GM18508 (cell line): Measurements from ENCODE around the gene FRYL.
"Not testable (repeated sequence)": the region's sequence is repeated elsewhere in the genome, so short reads cannot be mapped to it uniquely, and the experiment has no call there.

Experiments used
- ATAC-seq: cut with Tn5 transposase; IDR thresholded peaks from one replicate; pipeline ENCODE4 v1.9.1; 2021; ENCODE audit warnings: moderate number of reproducible peaks; ENCODE audit not compliant: insufficient read depth, unreplicated experiment

The FRYL gene

GRCh38 chr4:48705609-48706008 is 74.5 kb downstream of the FRYL start:
- ATAC-seq, result no peak

GRCh38 chr4:48704091-48704802 is 75.8 kb downstream of the FRYL start:
- ATAC-seq, result no peak

GRCh38 chr4:48699475-48699874 is 80.6 kb downstream of the FRYL start:
- no peak for ATAC-seq

GRCh38 chr4:48698029-48698971 is 81.8 kb downstream of the FRYL start:
- no peak for ATAC-seq

- ATAC-seq, result not testable (repeated sequence)
These were observed 82.6 kb downstream of the FRYL start for GRCh38 chr4:48697516-48697915.

GRCh38 chr4:48694824-48695223 is 85.3 kb downstream of the FRYL start:
- ATAC-seq, result no peak

- no peak for ATAC-seq
These were observed 86.1 kb downstream of the FRYL start for GRCh38 chr4:48693856-48694574.

- no peak for ATAC-seq
These were observed 87.2 kb downstream of the FRYL start for GRCh38 chr4:48692897-48693296.

- ATAC-seq, result no peak
These were observed 88.0 kb downstream of the FRYL start for GRCh38 chr4:48692044-48692443.

GRCh38 chr4:48688953-48689352 is 91.1 kb downstream of the FRYL start:
- ATAC-seq, result no peak

- no peak for ATAC-seq
These were observed 92.6 kb downstream of the FRYL start for GRCh38 chr4:48687313-48688051.

- no peak for ATAC-seq
These were observed 93.7 kb downstream of the FRYL start for GRCh38 chr4:48686369-48686768.

- ATAC-seq, result no peak
These were observed 96.1 kb downstream of the FRYL start for GRCh38 chr4:48683784-48684666.

GRCh38 chr4:48682870-48683269 is 97.2 kb downstream of the FRYL start:
- ATAC-seq, result not testable (repeated sequence)

- peak; percentile 63 for ATAC-seq
These were observed 98.2 kb downstream of the FRYL start for GRCh38 chr4:48681856-48682255.

- ATAC-seq, result no peak
These were observed 99.1 kb downstream of the FRYL start for GRCh38 chr4:48680848-48681568.

GRCh38 chr4:48673537-48673936 is 106.5 kb downstream of the FRYL start:
- no peak for ATAC-seq

GRCh38 chr4:48670587-48670986 is 109.5 kb downstream of the FRYL start:
- ATAC-seq, result no peak

- ATAC-seq, result no peak
These were observed 111.0 kb downstream of the FRYL start for GRCh38 chr4:48669086-48669485.
